ENCODE measurements around the gene ASIC1.

DNA sequence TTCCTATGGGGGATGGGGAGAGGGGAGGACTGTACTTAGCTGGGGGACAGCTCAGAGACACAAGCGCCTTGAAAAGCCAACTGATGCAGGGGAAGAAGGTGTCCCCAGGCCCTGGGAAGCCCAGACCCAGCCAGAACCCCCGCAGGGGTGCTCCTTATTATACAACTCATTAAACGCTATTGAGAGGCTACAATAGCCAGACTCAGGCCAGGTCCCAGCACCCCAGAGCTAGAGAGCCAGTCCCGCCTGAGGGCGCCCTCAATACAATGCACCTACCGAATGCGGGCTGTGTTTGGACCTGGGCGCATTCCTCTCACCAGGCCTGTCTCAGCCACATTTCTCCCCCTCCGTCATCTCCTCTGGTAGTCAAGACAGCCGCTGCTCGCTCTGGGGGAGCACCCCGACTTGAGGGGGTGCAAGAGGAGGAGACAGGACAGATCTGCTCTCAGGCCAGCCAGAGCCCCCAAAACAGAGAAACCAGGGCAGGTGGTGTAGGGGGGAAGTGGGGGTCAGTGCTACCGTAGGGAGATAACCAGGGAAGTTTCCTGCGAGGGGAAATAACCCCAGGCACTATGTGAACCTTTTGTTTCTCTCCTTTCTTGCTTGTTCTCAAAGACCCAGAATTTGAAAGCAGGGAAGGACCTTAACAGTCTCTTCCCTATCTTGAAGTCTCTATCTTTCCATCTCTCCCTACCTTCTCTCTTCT is 6.1 kb upstream of the ASIC1 start:
- TF ChIP-seq EZH2phosphoT487 (IDR thresholded peaks at IDR 0.05; ENCODE audit: borderline replicate concordance, low read length): no peak
- TF ChIP-seq, protein P1, sequence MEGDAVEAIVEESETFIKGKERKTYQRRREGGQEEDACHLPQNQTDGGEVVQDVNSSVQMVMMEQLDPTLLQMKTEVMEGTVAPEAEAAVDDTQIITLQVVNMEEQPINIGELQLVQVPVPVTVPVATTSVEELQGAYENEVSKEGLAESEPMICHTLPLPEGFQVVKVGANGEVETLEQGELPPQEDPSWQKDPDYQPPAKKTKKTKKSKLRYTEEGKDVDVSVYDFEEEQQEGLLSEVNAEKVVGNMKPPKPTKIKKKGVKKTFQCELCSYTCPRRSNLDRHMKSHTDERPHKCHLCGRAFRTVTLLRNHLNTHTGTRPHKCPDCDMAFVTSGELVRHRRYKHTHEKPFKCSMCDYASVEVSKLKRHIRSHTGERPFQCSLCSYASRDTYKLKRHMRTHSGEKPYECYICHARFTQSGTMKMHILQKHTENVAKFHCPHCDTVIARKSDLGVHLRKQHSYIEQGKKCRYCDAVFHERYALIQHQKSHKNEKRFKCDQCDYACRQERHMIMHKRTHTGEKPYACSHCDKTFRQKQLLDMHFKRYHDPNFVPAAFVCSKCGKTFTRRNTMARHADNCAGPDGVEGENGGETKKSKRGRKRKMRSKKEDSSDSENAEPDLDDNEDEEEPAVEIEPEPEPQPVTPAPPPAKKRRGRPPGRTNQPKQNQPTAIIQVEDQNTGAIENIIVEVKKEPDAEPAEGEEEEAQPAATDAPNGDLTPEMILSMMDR (conservative IDR thresholded peaks at IDR 0.05; ENCODE audit: low read depth, low read length): no peak

Data from PC-3 (cell line).